ENCODE measurements around the gene LRRC23. TPM values are rescaled to one million over a fixed set of nuclear protein-coding genes. Genes with fewer than 3 reads are reported as not detected.
"Not testable (repeated sequence)": the region's sequence is repeated elsewhere in the genome, so short reads cannot be mapped to it uniquely, and the experiment has no call there.

Gene LRRC23
- total and polyA plus RNA-seq, 2 donors from 2014 or later = 16.6 to 19.7 TPM

DNA sequence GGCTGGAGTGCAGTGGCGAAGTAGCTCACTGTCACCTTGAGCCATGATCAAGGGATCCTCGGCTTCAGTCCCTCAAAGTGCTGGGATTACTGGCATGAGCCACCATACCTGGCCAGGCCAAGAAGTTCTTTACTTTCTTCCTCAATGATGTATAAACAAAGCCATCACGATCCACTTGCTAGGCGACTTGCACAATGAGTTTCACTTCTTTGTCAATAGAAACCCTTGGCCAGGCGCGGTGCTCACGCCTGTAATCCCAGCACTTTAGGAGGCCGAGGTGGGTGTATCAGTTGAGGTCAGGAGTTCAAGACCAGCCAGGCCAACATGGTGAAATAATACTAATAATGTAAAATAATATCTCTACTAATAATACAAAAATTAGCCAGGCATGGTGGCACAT, 17.2 kb upstream of the LRRC23 start:
- DNase-seq = peak in 2 of 5 donors; percentile 33 to 34
- TF ChIP-seq, protein P1, sequence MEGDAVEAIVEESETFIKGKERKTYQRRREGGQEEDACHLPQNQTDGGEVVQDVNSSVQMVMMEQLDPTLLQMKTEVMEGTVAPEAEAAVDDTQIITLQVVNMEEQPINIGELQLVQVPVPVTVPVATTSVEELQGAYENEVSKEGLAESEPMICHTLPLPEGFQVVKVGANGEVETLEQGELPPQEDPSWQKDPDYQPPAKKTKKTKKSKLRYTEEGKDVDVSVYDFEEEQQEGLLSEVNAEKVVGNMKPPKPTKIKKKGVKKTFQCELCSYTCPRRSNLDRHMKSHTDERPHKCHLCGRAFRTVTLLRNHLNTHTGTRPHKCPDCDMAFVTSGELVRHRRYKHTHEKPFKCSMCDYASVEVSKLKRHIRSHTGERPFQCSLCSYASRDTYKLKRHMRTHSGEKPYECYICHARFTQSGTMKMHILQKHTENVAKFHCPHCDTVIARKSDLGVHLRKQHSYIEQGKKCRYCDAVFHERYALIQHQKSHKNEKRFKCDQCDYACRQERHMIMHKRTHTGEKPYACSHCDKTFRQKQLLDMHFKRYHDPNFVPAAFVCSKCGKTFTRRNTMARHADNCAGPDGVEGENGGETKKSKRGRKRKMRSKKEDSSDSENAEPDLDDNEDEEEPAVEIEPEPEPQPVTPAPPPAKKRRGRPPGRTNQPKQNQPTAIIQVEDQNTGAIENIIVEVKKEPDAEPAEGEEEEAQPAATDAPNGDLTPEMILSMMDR (IDR thresholded peaks at IDR 0.05; ENCODE audit: borderline replicate concordance, extremely low read depth, insufficient read depth) = no peak
- Histone ChIP-seq H3K36me3 (ENCODE audit: control insufficient read depth in 2 of 3, insufficient read depth in 3 of 3, low read length in 3 of 3) (peaks cover 0 to 8% (median 0%) of the 10 kb centered on the region in 3 donors), H3K4me3 (ENCODE audit: low read length in 3 of 3) (no peak overlapping the region), H3K9ac (ENCODE audit: low read length in 3 of 3) (no peak overlapping the region), H3K9me3 (ENCODE audit: control insufficient read depth in 2 of 3, insufficient read depth in 1 of 3, low read length in 3 of 3) (no peaks in the 10 kb centered on the region), H3K4me1 (ENCODE audit: control insufficient read depth in 2 of 3, insufficient read depth in 2 of 3, low read depth in 1 of 3, low read length in 3 of 3) (peaks cover 4 to 6% (median 5%) of the 10 kb centered on the region in 3 donors), H3K27me3 (ENCODE audit: control insufficient read depth, insufficient read depth, low read length) (no peaks in the 10 kb centered on the region), H3K27ac (ENCODE audit: low read depth in 2 of 2, low read length in 2 of 2) (no peak overlapping the region)
- no peak for FAIRE-seq
- intact Hi-C loops (cut with DNase I) = no loop called here

DNA sequence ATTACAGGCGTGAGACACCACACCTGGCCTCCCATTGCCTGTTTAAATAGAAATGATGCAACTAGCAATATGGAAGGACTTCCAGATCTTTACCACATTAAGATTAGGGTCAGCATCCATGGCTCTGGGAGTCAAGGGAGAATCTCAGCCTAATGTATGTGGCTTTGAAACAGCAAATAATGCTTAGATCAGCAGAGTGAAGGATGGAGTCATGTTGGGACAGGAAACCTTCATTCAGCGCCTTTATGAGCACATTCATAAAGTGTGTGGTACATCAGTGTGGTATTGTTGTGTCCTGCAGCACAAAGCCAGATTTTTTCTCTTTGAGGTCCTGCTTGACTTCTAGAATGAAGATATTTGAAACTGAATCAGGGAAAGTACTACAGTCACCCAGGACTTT, 16.3 kb upstream of the LRRC23 start:
- Histone ChIP-seq H3K36me3 (ENCODE audit: control insufficient read depth in 2 of 3, insufficient read depth in 3 of 3, low read length in 3 of 3) (peaks cover 0 to 8% (median 0%) of the 10 kb centered on the region in 3 donors), H3K27ac (ENCODE audit: low read depth in 2 of 2, low read length in 2 of 2) (no peak overlapping the region), H3K9ac (ENCODE audit: low read length in 3 of 3) (no peak overlapping the region), H3K4me1 (ENCODE audit: control insufficient read depth in 2 of 3, insufficient read depth in 2 of 3, low read depth in 1 of 3, low read length in 3 of 3) (peaks cover 4 to 6% (median 5%) of the 10 kb centered on the region in 3 donors), H3K4me3 (ENCODE audit: low read length in 3 of 3) (no peak overlapping the region), H3K27me3 (ENCODE audit: control insufficient read depth, insufficient read depth, low read length) (no peaks in the 10 kb centered on the region), H3K9me3 (ENCODE audit: control insufficient read depth in 2 of 3, insufficient read depth in 1 of 3, low read length in 3 of 3) (no peaks in the 10 kb centered on the region)
- intact Hi-C loops (cut with DNase I) = no loop called here
- no peak for DNase-seq
- TF ChIP-seq, protein P1 (IDR thresholded peaks at IDR 0.05; ENCODE audit: borderline replicate concordance, extremely low read depth, insufficient read depth) = no peak
- no peak for FAIRE-seq

DNA sequence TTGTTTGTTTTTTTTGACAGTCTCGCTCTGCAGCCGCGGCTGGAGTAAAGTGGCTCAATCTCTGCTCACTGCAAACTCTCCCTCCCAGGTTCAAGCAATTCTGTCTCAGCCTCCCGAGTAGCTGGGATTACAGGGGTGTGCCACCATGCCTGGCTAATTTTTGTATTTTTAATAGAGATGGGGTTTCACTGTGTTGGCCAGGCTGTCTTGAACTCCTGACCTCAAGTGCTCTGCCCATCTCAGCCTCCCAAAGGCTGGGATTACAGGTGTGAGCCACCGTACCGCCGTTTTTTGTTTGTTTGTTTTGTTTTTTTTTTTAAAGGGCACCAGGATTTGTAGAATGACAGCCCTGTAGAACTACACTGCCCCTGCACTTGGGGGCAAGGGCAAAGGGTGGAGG, 15.8 kb upstream of the LRRC23 start:
- H3K27ac ChIP-seq (ENCODE audit: low read depth in 2 of 2, low read length in 2 of 2); H3K9me3 ChIP-seq (ENCODE audit: control insufficient read depth in 2 of 3, insufficient read depth in 1 of 3, low read length in 3 of 3); FAIRE-seq; H3K4me3 ChIP-seq (ENCODE audit: low read length in 3 of 3); intact Hi-C loops (cut with DNase I); H3K9ac ChIP-seq (ENCODE audit: low read length in 3 of 3); H3K4me1 ChIP-seq (ENCODE audit: control insufficient read depth in 2 of 3, insufficient read depth in 2 of 3, low read depth in 1 of 3, low read length in 3 of 3); H3K27me3 ChIP-seq (ENCODE audit: control insufficient read depth, insufficient read depth, low read length); H3K36me3 ChIP-seq (ENCODE audit: control insufficient read depth in 2 of 3, insufficient read depth in 3 of 3, low read length in 3 of 3): not testable (repeated sequence)
- peak in 1 of 5 donors; percentile 8 for DNase-seq

DNA sequence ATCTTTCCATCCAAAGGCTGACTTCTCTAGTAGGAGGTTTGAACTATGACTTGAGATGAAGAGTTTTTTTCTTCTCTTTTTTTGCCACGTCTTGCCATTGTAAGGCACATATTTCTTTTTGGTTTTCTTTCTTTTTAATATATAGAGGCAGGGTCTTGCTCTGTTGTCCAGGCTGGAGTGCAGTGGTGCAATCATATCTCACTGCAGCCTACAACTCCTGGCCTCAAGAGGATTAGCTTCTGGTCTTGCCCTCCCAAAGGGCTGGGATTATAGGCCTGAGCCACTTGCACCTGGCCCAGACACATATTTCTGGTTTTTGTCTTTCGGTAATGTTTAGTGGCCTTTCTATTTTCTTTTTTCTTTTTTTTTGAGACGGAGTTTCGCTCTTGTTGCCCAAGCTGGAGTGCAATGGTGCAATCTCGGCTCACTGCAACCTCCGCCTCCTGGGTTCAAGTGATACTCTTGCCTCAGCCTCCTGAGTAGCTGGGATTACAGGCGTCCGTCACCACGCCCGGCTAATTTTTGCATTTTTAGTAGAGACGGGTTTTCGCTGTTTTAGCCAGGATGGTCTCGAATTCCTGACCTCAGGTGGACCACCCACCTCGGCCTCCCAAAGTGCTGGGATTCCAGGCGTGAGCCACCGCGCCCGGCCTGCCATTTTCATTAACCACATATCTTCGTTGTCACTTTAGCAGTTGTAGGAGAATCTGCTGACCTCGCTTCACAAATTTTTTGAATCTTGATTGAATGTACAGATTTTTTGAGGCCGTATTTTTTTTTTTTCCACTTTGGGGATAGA, 14.6 kb upstream of the LRRC23 start:
- Histone ChIP-seq H3K27ac (ENCODE audit: low read depth in 2 of 2, low read length in 2 of 2) (peak overlapping the region; percentile 93 to 96), H3K4me3 (ENCODE audit: low read length in 3 of 3) (peak overlapping the region in 2 of 3 donors; percentile 76 to 96), H3K9ac (ENCODE audit: low read length in 3 of 3) (peak overlapping the region in 2 of 3 donors; percentile 79 to 88)
- peak in 2 of 5 donors; percentile 45 to 47 for DNase-seq
- H3K27me3 ChIP-seq (ENCODE audit: control insufficient read depth, insufficient read depth, low read length); FAIRE-seq; H3K4me1 ChIP-seq (ENCODE audit: control insufficient read depth in 2 of 3, insufficient read depth in 2 of 3, low read depth in 1 of 3, low read length in 3 of 3); intact Hi-C loops (cut with DNase I); H3K9me3 ChIP-seq (ENCODE audit: control insufficient read depth in 2 of 3, insufficient read depth in 1 of 3, low read length in 3 of 3); H3K36me3 ChIP-seq (ENCODE audit: control insufficient read depth in 2 of 3, insufficient read depth in 3 of 3, low read length in 3 of 3): not testable (repeated sequence)
